Measurements from ENCODE around the gene RSAD2.
"Not testable (repeated sequence)": the region's sequence is repeated elsewhere in the genome, so short reads cannot be mapped to it uniquely, and the experiment has no call there.

Gene RSAD2

DNA sequence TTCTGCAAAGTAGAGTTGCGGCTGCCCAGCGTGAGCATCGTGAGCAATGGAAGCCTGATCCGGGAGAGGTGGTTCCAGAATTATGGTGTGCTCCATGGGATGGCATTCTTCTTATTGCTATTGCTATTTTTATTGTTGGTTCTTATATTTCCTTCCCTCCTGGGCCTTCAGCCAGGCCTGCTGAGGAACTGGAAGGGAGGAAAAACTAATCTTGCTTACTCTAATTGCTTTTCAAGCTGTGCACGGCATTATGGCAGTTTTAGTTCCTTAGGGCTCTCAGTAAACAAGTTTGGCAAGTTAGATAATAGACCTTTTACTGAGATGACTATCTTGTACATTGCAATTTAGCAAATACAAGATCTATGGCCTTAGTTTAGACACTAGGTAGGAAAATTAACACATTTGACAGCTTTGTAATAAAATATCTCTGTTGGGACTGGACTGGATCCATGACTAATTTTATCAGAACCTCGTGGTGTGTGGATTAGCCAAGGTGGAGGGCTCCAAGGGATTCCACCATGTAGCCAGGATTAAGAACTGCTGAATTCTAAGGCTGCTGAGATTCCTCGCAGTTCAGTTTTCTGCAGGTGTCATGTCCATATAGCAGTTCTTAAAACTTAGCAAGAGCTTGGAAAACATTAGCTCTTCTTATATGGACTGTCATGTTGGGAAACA is 6.0 kb downstream of the RSAD2 start:
- H3K4me3 ChIP-seq (ENCODE audit: low read length): no peak overlapping the region
- no peaks in the 10 kb centered on the region for H3K27me3 ChIP-seq (ENCODE audit: control insufficient read depth, insufficient read depth, low read length)
- no peak overlapping the region for H3K27ac ChIP-seq (ENCODE audit: low read length)

DNA sequence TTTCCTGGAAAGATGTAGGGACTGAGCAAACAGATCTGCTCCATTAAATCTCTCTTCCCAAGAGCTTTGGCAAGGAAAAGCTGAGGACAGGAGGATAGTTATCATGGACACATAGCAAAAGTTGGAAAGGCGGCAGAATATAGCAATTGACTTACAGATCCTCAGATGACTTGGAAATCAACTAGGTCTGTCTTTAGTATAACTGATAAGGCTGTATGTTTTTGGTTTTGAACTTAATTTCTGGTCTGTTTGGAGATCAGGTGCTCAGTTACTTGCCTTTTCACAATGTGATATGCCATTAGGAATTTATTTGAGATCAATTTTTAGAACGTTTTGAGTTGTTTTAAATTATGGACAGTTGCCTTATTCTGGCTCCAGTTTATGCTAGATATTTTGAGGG is 8.0 kb downstream of the RSAD2 start:
- Histone ChIP-seq H3K9me3 (ENCODE audit: control insufficient read depth, low read depth, low read length) (no peaks in the 10 kb centered on the region), H3K4me1 (ENCODE audit: control insufficient read depth, low read depth, low read length) (no peaks in the 10 kb centered on the region), H3K9ac (ENCODE audit: low read length) (no peak overlapping the region), H3K27me3 (ENCODE audit: control insufficient read depth, insufficient read depth, low read length) (no peaks in the 10 kb centered on the region), H3K27ac (ENCODE audit: low read length) (no peak overlapping the region), H3K36me3 (ENCODE audit: control insufficient read depth, low read depth, low read length) (no peaks in the 10 kb centered on the region), H3K4me3 (ENCODE audit: low read length) (no peak overlapping the region)

More for the DNA sequence above, 6.0 kb downstream of the RSAD2 start:
- Histone ChIP-seq H3K36me3 (ENCODE audit: control insufficient read depth, low read depth, low read length) (no peaks in the 10 kb centered on the region), H3K9me3 (ENCODE audit: control insufficient read depth, low read depth, low read length) (peaks cover 4% of the 10 kb centered on the region), H3K9ac (ENCODE audit: low read length) (no peak overlapping the region), H3K4me1 (ENCODE audit: control insufficient read depth, low read depth, low read length) (no peaks in the 10 kb centered on the region)

DNA sequence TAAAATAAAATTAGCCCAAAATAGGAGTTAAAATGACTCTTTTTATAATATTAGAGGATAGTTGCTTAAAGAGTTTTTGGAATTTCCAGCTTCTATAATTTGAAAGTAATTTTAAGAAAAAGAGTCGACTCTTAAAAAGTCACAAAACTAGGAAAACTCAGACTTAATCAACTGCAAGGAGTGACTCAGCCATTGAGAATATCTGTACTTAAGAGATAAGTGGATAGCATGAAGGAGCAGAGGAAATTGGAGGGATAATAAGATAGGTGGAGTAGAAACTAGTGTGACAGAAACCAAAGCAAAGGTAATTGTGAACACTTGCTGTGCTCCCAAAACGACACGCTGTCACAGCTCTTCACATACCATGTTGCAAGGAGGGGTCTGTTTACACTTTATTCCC is 8.4 kb downstream of the RSAD2 start:
- H3K4me3 ChIP-seq (ENCODE audit: low read length): no peak overlapping the region
- no peaks in the 10 kb centered on the region for H3K36me3 ChIP-seq (ENCODE audit: control insufficient read depth, low read depth, low read length)
- no peaks in the 10 kb centered on the region for H3K9me3 ChIP-seq (ENCODE audit: control insufficient read depth, low read depth, low read length)
- H3K27ac ChIP-seq (ENCODE audit: low read length): no peak overlapping the region
- no peaks in the 10 kb centered on the region for H3K27me3 ChIP-seq (ENCODE audit: control insufficient read depth, insufficient read depth, low read length)
- no peaks in the 10 kb centered on the region for H3K4me1 ChIP-seq (ENCODE audit: control insufficient read depth, low read depth, low read length)
- no peak overlapping the region for H3K9ac ChIP-seq (ENCODE audit: low read length)

DNA sequence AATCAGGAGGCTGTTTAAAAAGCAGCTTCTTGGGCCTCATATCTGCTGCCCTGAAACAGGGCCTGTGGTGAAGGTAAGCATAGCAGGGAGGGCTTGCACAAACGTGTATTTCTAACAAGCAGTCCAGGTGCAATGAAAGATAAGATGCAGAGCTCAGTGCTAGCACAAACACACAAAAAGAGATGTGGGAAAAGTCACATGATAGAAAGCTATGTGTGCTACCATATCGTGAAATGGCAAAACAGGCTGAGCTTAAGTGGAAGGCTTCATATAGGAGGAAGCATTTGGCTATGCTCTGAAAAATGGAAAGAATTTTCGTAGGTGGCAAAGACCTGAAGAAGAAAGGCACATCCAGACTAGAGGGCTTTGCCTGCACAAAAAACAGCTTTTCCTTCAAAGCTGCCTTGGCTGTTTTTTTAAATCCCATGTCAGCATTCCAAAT is 10.2 kb downstream of the RSAD2 start:
- H3K4me3 ChIP-seq (ENCODE audit: low read length): no peak overlapping the region
- no peaks in the 10 kb centered on the region for H3K36me3 ChIP-seq (ENCODE audit: control insufficient read depth, low read depth, low read length)
- no peak overlapping the region for H3K9ac ChIP-seq (ENCODE audit: low read length)
- no peaks in the 10 kb centered on the region for H3K27me3 ChIP-seq (ENCODE audit: control insufficient read depth, insufficient read depth, low read length)
- H3K27ac ChIP-seq (ENCODE audit: low read length): no peak overlapping the region
- no peaks in the 10 kb centered on the region for H3K9me3 ChIP-seq (ENCODE audit: control insufficient read depth, low read depth, low read length)
- no peaks in the 10 kb centered on the region for H3K4me1 ChIP-seq (ENCODE audit: control insufficient read depth, low read depth, low read length)

DNA sequence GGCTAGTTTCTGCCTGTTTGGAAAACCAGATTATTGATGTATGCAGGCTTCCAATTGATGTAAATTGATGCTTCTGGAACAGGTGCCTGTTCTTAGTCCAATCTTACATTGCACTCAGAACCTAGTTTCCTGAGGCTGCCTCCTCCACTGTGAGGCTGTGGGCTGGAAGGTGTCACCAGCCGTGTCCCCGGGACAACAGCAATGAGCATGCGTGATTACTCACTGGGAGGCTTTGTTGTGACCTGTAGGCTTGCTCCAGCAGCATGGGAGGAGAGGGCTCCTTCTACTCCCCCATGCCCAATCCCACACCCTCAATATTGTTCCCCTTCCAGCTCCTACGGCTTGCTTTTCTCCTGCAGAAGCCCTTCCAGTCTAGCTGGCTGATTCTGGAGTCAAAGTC is 11.1 kb downstream of the RSAD2 start:
- Histone ChIP-seq H3K4me3 (ENCODE audit: low read length) (no peak overlapping the region), H3K9me3 (ENCODE audit: control insufficient read depth, low read depth, low read length) (no peaks in the 10 kb centered on the region), H3K27me3 (ENCODE audit: control insufficient read depth, insufficient read depth, low read length) (no peaks in the 10 kb centered on the region), H3K9ac (ENCODE audit: low read length) (no peak overlapping the region), H3K4me1 (ENCODE audit: control insufficient read depth, low read depth, low read length) (no peaks in the 10 kb centered on the region), H3K27ac (ENCODE audit: low read length) (no peak overlapping the region), H3K36me3 (ENCODE audit: control insufficient read depth, low read depth, low read length) (no peaks in the 10 kb centered on the region)

DNA sequence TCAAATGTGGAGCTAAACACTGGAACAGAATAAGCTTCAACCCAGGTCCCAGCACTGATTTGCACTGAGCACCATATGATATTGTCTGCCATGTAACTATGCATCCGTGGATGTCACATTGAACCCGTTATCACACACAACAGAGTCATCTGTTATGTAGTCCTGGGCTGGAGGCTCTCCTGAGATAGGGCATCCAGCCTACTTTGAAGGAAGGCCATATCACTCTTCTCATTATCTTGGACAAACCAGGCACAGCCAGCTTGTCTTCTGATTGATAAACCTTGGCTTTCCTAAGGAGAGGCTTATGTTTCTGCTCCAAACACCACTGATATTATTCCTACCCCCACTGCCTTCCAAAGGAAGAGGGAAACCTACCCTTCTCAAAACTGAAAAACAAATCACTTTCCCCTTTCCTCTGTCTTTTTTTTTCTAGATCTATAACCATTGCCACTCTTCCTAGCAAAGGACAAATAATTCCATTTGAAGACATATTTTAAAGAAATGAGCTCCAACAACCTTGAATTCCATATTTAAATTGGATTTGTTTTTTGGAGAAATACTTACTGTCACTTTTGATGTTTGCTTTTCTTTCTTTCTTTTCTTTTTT is 16.4 kb downstream of the RSAD2 start:
- no peaks in the 10 kb centered on the region for H3K36me3 ChIP-seq (ENCODE audit: control insufficient read depth, low read depth, low read length)
- H3K9me3 ChIP-seq (ENCODE audit: control insufficient read depth, low read depth, low read length): no peaks in the 10 kb centered on the region
- H3K4me3 ChIP-seq (ENCODE audit: low read length): no peak overlapping the region
- no peaks in the 10 kb centered on the region for H3K27me3 ChIP-seq (ENCODE audit: control insufficient read depth, insufficient read depth, low read length)
- no peak overlapping the region for H3K27ac ChIP-seq (ENCODE audit: low read length)
- no peak overlapping the region for H3K9ac ChIP-seq (ENCODE audit: low read length)
- no peaks in the 10 kb centered on the region for H3K4me1 ChIP-seq (ENCODE audit: control insufficient read depth, low read depth, low read length)

DNA sequence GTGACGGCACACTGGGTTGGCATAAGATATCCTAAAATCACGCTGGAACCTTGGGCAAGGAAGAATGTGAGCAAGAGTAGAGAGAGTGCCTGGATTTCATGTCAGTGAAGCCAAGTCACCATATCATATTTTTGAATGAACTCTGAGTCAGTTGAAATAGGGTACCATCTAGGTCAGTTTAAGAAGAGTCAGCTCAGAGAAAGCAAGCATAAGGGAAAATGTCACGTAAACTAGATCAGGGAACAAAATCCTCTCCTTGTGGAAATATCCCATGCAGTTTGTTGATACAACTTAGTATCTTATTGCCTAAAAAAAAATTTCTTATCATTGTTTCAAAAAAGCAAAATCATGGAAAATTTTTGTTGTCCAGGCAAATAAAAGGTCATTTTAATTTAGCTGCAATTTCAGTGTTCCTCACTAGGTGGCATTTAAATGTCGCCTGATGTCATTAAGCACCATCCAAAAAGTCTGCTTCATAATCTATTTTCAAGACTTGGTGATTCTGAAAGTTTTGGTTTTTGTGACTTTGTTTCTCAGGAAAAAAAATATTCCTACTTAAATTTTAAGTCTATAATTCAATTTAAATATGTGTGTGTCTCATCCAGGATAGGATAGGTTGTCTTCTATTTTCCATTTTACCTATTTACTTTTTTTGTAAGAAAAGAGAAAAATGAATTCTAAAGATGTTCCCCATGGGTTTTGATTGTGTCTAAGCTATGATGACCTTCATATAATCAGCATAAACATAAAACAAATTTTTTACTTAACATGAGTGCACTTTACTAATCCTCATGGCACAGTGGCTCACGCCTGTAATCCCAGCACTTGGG is 19.6 kb downstream of the RSAD2 start:
- Histone ChIP-seq H3K4me3 (ENCODE audit: low read length) (no peak overlapping the region), H3K9me3 (ENCODE audit: control insufficient read depth, low read depth, low read length) (no peaks in the 10 kb centered on the region)

DNA sequence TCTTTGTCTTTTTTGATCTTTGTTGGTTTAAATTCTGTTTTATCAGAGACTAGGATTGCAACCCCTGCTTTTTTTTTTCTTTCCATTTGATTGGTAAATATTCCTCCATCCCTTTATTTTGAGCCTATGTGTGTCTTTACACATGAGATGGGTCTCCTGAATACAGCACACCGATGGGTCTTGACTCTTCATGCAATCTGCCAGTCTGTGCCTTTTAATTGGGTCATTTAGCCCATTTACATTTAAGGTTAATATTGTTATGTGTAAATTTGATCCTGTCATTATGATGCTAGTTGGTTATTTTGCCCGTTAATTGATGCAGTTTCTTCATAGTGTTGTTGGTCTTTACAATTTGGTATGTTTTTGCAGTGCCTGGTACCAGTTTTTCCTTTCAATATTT is 25.0 kb downstream of the RSAD2 start:
- not testable (repeated sequence) for H3K9ac ChIP-seq (ENCODE audit: low read length); H3K36me3 ChIP-seq (ENCODE audit: control insufficient read depth, low read depth, low read length); H3K27me3 ChIP-seq (ENCODE audit: control insufficient read depth, insufficient read depth, low read length); H3K4me1 ChIP-seq (ENCODE audit: control insufficient read depth, low read depth, low read length); H3K4me3 ChIP-seq (ENCODE audit: low read length); H3K9me3 ChIP-seq (ENCODE audit: control insufficient read depth, low read depth, low read length); H3K27ac ChIP-seq (ENCODE audit: low read length)

More for the DNA sequence above, 19.6 kb downstream of the RSAD2 start:
- Histone ChIP-seq H3K27me3 (ENCODE audit: control insufficient read depth, insufficient read depth, low read length) (no peaks in the 10 kb centered on the region), H3K9ac (ENCODE audit: low read length) (no peak overlapping the region), H3K36me3 (ENCODE audit: control insufficient read depth, low read depth, low read length) (no peaks in the 10 kb centered on the region), H3K4me1 (ENCODE audit: control insufficient read depth, low read depth, low read length) (no peaks in the 10 kb centered on the region), H3K27ac (ENCODE audit: low read length) (no peak overlapping the region)

DNA sequence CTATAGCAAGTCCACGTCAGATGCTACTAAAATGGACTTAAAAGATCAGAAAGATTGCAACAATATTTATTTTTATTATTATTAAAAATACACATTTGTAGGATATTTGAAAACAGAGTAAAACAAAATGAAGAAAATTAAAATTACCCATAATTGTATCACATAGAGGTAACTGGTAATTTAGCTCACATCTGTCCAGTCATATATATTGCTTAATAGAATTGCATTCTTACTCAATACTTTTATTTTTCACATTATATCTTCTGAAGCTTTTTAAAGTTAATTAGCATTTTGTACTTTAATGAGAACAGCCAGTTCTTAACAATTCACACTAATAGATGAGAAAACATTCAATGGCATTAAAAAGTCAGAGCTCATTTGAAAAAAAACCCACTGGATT is 28.1 kb downstream of the RSAD2 start:
- H3K4me3 ChIP-seq (ENCODE audit: low read length): no peak overlapping the region
- H3K36me3 ChIP-seq (ENCODE audit: control insufficient read depth, low read depth, low read length): no peaks in the 10 kb centered on the region
- no peaks in the 10 kb centered on the region for H3K4me1 ChIP-seq (ENCODE audit: control insufficient read depth, low read depth, low read length)
- no peak overlapping the region for H3K27ac ChIP-seq (ENCODE audit: low read length)
- no peaks in the 10 kb centered on the region for H3K9me3 ChIP-seq (ENCODE audit: control insufficient read depth, low read depth, low read length)
- no peak overlapping the region for H3K9ac ChIP-seq (ENCODE audit: low read length)
- no peaks in the 10 kb centered on the region for H3K27me3 ChIP-seq (ENCODE audit: control insufficient read depth, insufficient read depth, low read length)

DNA sequence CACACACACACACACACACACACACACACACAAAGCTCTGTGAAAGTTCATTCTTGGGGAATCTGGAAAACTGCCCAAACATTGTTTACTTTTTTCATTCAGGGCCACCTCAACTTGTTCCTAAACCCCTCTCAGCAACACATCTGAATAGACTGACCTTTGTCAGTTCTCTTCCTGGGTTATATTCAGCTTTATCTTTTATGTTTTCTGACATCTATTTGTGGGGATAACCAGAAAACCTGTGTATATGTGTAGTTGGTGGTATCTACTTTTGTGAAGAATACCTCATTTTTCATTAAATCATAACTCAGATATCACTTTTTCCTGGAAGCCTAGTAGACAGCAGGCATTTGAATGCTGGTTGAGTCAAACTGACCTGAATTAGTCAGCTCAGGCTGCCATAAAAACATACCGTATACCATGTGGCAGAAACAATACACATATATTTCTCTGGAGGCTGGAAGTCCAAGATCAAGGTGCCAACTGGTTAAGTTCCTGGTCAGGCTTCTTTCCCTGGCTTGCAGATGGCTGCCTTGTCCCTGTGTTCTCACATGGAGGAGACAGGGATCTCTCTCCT is 28.7 kb downstream of the RSAD2 start:
- Histone ChIP-seq H3K4me3 (ENCODE audit: low read length) (no peak overlapping the region), H3K27ac (ENCODE audit: low read length) (no peak overlapping the region), H3K27me3 (ENCODE audit: control insufficient read depth, insufficient read depth, low read length) (no peaks in the 10 kb centered on the region), H3K9me3 (ENCODE audit: control insufficient read depth, low read depth, low read length) (no peaks in the 10 kb centered on the region), H3K9ac (ENCODE audit: low read length) (no peak overlapping the region), H3K36me3 (ENCODE audit: control insufficient read depth, low read depth, low read length) (no peaks in the 10 kb centered on the region), H3K4me1 (ENCODE audit: control insufficient read depth, low read depth, low read length) (no peaks in the 10 kb centered on the region)

DNA sequence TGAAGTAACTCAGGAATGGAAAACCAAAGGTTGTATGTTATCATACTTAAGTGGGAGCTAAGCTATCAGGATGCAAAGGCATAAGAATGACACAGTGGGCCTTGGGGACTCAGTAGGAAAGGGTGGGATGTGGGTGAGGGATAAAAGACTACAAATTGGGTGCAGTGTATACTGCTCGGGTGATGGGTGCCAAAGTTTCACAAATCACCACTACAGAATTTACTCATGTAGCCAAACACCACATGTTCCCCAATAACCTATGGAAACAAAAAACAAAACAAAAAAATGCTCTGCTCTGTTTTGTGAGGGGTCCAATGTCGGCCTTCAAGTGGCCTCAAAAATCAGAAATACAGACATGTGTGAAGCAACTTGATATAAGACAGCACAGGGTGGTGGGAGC is 30.7 kb downstream of the RSAD2 start:
- no peak overlapping the region for H3K9ac ChIP-seq (ENCODE audit: low read length)
- H3K27ac ChIP-seq (ENCODE audit: low read length): no peak overlapping the region
- H3K4me3 ChIP-seq (ENCODE audit: low read length): no peak overlapping the region
- no peaks in the 10 kb centered on the region for H3K36me3 ChIP-seq (ENCODE audit: control insufficient read depth, low read depth, low read length)
- H3K9me3 ChIP-seq (ENCODE audit: control insufficient read depth, low read depth, low read length): no peaks in the 10 kb centered on the region
- H3K27me3 ChIP-seq (ENCODE audit: control insufficient read depth, insufficient read depth, low read length): no peaks in the 10 kb centered on the region
- H3K4me1 ChIP-seq (ENCODE audit: control insufficient read depth, low read depth, low read length): no peaks in the 10 kb centered on the region

Data from iPS-18a (cell line).